Thoracic aorta (tissue), 2 donors: ENCODE measurements around the gene DBN1. TPM values are rescaled to one million over a fixed set of nuclear protein-coding genes. Genes with fewer than 3 reads are reported as not detected.

Experiments
- ATAC-seq: fragments of 150-250 bp; one replicate; pipeline ENCODE4 v1.8.0; 2017; ENCODE audit warnings: low read depth; ENCODE audit not compliant: insufficient number of reproducible peaks, low FRiP score
- DNase-seq: peaks from one replicate; pipeline ENCODE4 v3.0.0-alpha.2; 2020; ENCODE audit warnings: low spot score
- H3K27ac ChIP-seq, 2 donors: fragments of 200-600 bp; sonication (generic); 1 replicate in 1 of 2; 2 replicates in 1 of 2; pipeline ENCODE4 v1.5.1; 2016; ENCODE audit warnings: mild to moderate bottlenecking in 2 of 2, moderate library complexity in 2 of 2
- H3K27me3 ChIP-seq: fragments of 200-600 bp; sonication (generic); replicated peaks from 2 replicates; pipeline ENCODE4 v1.6.0; 2016; ENCODE audit warnings: mild to moderate bottlenecking; ENCODE audit not compliant: insufficient read depth
- H3K36me3 ChIP-seq: fragments of 200-600 bp; sonication (generic); one replicate; pipeline ENCODE4 v1.5.1; 2016
- H3K4me1 ChIP-seq, 2 donors: fragments of 200-600 bp; sonication (generic); 1 replicate in 1 of 2; 2 replicates in 1 of 2; pipeline versions ENCODE4 v1.5.1 to v1.6.0; 2016; ENCODE audit warnings: low read depth in 2 of 2, mild to moderate bottlenecking in 1 of 2; ENCODE audit not compliant: control insufficient read depth in 1 of 2
- H3K4me3 ChIP-seq: fragments of 200-600 bp; sonication (generic); 2 replicates; pipeline ENCODE4 v1.5.1; 2016; ENCODE audit warnings: mild to moderate bottlenecking
- H3K9me3 ChIP-seq: fragments of 200-600 bp; sonication (generic); 2 replicates; pipeline ENCODE4 v1.5.1; 2016
- total RNA-seq, 2 donors: library from RNA; depleted of rRNA; stranded (reverse); fragments of >200 nt; gene quantifications; one replicate each; pipeline versions ENCODE4 v1.1.0 to v1.2.3, GENCODE V29; 2016
- TF ChIP-seq, protein P1 (sequence below): fragments of 200-600 bp; sonication (generic); IDR thresholded peaks from one replicate; pipeline ENCODE4 v1.5.1; 2019; ENCODE audit warnings: antibody characterized with exemption

Gene DBN1
- total RNA-seq, 2 donors from 2014 or later = 91.2 to 132 TPM

DNA sequence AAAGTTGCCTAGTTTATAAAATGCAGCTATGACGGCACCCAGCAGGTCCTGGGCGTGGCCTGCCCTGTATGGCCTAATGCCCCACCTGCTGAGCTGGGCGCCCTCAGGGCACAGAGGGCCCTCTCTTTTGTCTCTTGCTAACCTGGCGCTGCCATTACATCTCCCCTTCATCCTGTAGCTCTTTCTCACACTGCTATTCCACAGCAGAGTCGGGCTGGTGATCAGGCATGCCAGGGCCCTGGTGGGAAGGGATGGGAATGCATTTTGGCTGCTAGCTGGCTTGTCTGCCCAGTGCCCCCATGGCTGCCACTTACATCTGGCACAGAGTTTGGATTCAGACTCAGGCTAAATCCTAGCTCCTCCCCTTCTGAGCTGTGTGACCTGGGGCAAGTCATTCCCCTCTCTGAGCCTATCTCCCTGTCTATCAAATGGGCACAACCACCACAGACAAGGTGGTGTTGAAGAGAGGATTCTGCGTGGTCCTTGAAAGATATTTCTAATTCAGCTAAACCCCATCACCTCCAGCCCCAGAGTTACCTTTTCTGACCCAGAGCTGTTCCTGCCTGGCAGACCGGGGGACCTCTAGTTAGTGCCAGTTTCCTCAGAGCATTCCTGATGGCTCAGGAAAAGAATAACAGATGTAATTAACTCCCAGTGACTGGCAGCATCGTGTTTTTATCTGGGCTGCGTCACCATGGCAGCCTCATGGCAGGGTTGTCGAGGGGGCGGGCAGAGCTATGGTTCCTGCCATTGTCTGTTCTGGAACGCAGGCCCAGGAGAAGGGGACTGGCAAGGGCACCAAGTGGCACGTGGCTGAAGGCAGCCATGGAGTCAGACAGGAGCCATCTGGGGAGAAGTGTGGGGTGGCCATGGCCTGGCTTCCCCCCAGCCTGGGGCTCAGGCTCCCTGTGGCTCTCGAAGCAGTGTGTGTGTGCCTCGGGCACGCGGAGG is 20.5 kb downstream of the DBN1 start:
- Histone ChIP-seq H3K27me3 (no peaks in the 10 kb centered on the region), H3K27ac (no peak overlapping the region), H3K4me1 (peaks cover 15 to 45% of the 10 kb centered on the region in 2 donors), H3K36me3 (no peaks in the 10 kb centered on the region), H3K9me3 (no peaks in the 10 kb centered on the region), H3K4me3 (no peak overlapping the region)
- DNase-seq (no peak), ATAC-seq (no peak)
- TF ChIP-seq, protein P1, sequence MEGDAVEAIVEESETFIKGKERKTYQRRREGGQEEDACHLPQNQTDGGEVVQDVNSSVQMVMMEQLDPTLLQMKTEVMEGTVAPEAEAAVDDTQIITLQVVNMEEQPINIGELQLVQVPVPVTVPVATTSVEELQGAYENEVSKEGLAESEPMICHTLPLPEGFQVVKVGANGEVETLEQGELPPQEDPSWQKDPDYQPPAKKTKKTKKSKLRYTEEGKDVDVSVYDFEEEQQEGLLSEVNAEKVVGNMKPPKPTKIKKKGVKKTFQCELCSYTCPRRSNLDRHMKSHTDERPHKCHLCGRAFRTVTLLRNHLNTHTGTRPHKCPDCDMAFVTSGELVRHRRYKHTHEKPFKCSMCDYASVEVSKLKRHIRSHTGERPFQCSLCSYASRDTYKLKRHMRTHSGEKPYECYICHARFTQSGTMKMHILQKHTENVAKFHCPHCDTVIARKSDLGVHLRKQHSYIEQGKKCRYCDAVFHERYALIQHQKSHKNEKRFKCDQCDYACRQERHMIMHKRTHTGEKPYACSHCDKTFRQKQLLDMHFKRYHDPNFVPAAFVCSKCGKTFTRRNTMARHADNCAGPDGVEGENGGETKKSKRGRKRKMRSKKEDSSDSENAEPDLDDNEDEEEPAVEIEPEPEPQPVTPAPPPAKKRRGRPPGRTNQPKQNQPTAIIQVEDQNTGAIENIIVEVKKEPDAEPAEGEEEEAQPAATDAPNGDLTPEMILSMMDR = no peak

DNA sequence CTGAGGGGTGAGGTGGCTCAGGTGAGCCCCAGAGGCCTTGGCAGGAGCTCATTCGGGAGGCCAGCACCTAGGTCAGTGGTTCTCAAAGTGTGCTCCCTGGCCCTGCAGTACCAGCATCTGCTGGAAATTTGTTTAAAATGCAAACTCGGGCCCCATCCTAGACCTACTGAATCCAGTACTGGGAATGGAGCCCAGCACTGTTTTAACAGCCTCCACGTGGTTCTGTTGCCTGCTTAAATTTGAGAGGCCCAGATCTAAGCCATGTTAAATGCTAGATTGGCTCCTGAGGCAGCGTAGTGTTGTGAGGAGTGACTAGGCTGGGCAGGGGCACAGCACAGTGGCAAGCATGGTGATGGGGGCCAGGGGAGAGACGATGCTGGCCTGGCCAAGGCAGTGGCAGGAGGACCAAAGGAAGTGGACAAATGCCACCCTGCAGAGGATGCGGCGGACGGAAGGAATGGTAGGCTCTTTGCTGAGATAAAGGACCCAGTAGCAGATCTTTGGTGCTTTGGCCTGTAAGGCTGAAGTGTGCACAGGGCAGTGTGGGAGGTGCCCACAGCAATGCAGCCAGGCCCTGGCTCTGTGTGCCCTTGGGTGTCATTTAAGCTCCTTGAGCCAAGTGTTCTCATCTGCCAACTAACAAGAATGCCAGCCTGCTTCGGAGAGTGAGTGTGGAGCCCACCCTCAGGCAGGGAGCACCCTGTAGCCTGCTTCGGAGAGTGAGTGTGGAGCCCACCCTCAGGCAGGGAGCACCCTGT is 22.6 kb downstream of the DBN1 start:
- Histone ChIP-seq H3K36me3 (no peaks in the 10 kb centered on the region), H3K9me3 (no peaks in the 10 kb centered on the region), H3K4me3 (no peak overlapping the region), H3K27me3 (no peaks in the 10 kb centered on the region), H3K4me1 (peaks cover 27 to 46% of the 10 kb centered on the region in 2 donors), H3K27ac (no peak overlapping the region)
- no peak for ATAC-seq
- no peak for DNase-seq
- TF ChIP-seq, protein P1 = no peak

DNA sequence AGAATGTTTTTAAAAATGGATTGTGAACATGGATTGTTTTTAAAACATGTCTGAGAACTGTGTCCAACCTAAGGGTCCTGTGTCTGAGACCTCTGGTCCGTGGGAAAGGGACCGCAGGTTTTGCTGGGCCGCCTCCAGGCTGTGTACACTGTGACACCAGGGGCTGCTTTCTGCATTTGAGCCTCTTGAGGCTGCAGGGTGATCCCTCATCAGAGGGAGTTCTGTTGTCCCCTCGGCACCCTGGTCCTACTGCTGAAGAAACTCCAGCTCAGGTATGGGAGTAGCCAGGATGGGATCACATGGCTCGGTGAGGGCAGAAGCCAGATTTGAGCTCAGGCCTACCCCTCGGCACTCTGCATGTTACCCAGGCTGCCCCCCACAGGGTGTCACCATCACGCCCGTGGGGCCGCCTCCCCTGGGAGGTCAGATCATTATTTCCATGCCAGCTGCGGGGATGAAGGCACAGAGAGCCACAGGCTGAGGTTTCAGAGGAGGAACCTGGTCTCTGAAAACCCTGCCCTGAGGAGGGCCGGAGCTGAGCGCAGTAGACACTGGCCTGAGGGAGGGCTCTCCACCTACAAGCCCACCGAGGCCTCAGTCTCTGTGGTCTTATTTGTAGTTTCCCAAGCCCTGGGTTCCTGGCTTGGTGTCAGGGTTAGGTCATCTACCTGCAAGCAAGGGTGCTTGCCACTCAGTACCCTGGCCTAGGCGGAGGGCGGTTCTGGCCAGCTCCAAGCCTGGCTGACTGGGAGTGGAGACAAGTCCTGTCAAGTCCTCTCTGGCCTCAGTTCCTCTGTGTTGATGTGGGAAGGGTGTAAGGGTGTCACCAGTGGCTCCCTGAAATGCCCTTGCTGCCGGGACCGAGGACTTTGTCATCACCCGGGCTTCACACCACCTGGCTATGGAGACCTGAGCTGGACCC is 24.0 kb downstream of the DBN1 start:
- Histone ChIP-seq H3K9me3 (no peaks in the 10 kb centered on the region), H3K27ac (no peak overlapping the region), H3K36me3 (no peaks in the 10 kb centered on the region), H3K4me1 (peaks cover 29 to 42% of the 10 kb centered on the region in 2 donors), H3K27me3 (no peaks in the 10 kb centered on the region), H3K4me3 (no peak overlapping the region)
- DNase-seq = no peak
- ATAC-seq = no peak
- TF ChIP-seq, protein P1 = no peak

DNA sequence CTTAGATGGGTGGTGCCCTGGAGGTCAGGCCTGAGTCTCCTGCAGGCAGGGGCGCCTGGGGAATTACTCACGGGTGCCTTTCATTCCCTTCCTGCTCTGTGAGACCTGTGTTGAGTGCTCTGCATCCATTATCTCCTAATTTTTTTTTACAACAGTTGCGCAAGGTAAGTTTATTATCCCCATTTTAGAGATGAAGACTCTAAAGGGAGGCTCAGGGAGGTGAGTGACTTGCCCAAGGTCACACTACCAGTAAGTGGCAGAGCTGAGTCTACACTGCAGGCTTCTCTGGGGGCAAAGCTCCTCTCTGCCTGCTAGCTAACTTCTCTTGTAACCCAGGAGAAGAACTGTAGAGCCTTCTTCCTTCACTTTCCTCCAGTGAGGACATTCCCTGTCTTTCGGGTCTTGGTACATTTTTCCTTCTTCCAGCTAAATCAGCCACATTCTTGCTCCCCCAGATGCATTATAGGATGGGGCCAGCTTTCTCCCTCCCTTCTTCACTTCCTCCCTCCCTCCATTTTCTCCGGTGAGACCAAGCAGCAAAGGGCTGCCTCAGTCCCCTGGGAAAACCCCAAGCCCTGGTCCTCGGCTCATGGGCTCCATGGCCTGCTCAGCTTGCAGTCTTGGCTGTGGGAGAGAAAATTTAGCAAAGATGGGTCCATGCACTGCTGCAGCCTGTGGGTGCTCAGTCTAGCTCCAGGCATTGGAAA is 25.0 kb downstream of the DBN1 start:
- no peak for DNase-seq
- Histone ChIP-seq H3K36me3 (no peaks in the 10 kb centered on the region), H3K27ac (no peak overlapping the region), H3K9me3 (no peaks in the 10 kb centered on the region), H3K4me3 (peak overlapping the region; percentile 83), H3K4me1 (peaks cover 20 to 33% of the 10 kb centered on the region in 2 donors), H3K27me3 (no peaks in the 10 kb centered on the region)
- TF ChIP-seq, protein P1 = no peak
- ATAC-seq = no peak
